Colon (tissue), 2 donors: ENCODE measurements around the gene CCDC34.
"Not testable (repeated sequence)": the region's sequence is repeated elsewhere in the genome, so short reads cannot be mapped to it uniquely, and the experiment has no call there.

ENCODE experiments used
- FAIRE-seq: peaks from 2 replicates; lab custom pipeline; 2012; peaks lifted over from hg19 to GRCh38; lab: Jason Lieb, UNC
- donor health status: control.
- donor health status: control.

CCDC34 gene

GRCh38 chr11:27322196-27322595 is 40.8 kb downstream of the CCDC34 start:
- FAIRE-seq: not testable (repeated sequence)

- FAIRE-seq: not testable (repeated sequence)
These were observed 41.7 kb downstream of the CCDC34 start for GRCh38 chr11:27321340-27321739.

- FAIRE-seq: no peak
These were observed 43.9 kb downstream of the CCDC34 start for GRCh38 chr11:27319072-27319471.

GRCh38 chr11:27317751-27318150 is 45.3 kb downstream of the CCDC34 start:
- no peak for FAIRE-seq

- no peak for FAIRE-seq
These were observed 47.2 kb downstream of the CCDC34 start for GRCh38 chr11:27315836-27316235.

GRCh38 chr11:27313157-27313821 is 49.7 kb downstream of the CCDC34 start:
- FAIRE-seq: no peak

- FAIRE-seq: no peak
These were observed 50.9 kb downstream of the CCDC34 start for GRCh38 chr11:27312110-27312509.

- FAIRE-seq: no peak
These were observed 52.3 kb downstream of the CCDC34 start for GRCh38 chr11:27310707-27311106.

GRCh38 chr11:27310182-27310581 is 52.8 kb downstream of the CCDC34 start:
- FAIRE-seq: no peak

- FAIRE-seq: no peak
These were observed 54.0 kb downstream of the CCDC34 start for GRCh38 chr11:27309046-27309445.

GRCh38 chr11:27307232-27307631 is 55.8 kb downstream of the CCDC34 start:
- FAIRE-seq: no peak

- FAIRE-seq: no peak
These were observed 57.3 kb downstream of the CCDC34 start for GRCh38 chr11:27305751-27306150.

- no peak for FAIRE-seq
These were observed 58.5 kb downstream of the CCDC34 start for GRCh38 chr11:27304514-27304913.

- no peak for FAIRE-seq
These were observed 59.1 kb downstream of the CCDC34 start for GRCh38 chr11:27303903-27304302.

GRCh38 chr11:27300974-27301373 is 62.0 kb downstream of the CCDC34 start:
- no peak for FAIRE-seq

- FAIRE-seq: no peak
These were observed 65.4 kb downstream of the CCDC34 start for GRCh38 chr11:27297616-27298015.

- FAIRE-seq: no peak
These were observed 66.5 kb downstream of the CCDC34 start for GRCh38 chr11:27296497-27296896.

- no peak for FAIRE-seq
These were observed 67.1 kb downstream of the CCDC34 start for GRCh38 chr11:27295928-27296327.

GRCh38 chr11:27294654-27295053 is 68.4 kb downstream of the CCDC34 start:
- no peak for FAIRE-seq

- no peak for FAIRE-seq
These were observed 69.2 kb downstream of the CCDC34 start for GRCh38 chr11:27293515-27294417.

- no peak for FAIRE-seq
These were observed 70.4 kb downstream of the CCDC34 start for GRCh38 chr11:27292637-27293010.

- FAIRE-seq: no peak
These were observed 70.9 kb downstream of the CCDC34 start for GRCh38 chr11:27291954-27292636.

GRCh38 chr11:27291302-27291889 is 71.6 kb downstream of the CCDC34 start:
- FAIRE-seq: no peak
